WTC11 (cell line): ENCODE data around the gene OR6K6. TPM values are rescaled to one million over a fixed set of nuclear protein-coding genes. Genes with fewer than 3 reads are reported as not detected.

ENCODE experiments used
- ATAC-seq: fragments of 200-7000 bp; cut with Tn5 transposase; 2 replicates; pipeline ENCODE4 v1.10.0; 2021; ENCODE audit warnings: mild to moderate bottlenecking, moderate library complexity
- Bru-seq: library from RNA; stranded (reverse); fragments of 400-500 nt; gene quantifications from one replicate; lab custom pipeline; 2021; lab: Mats Ljungman, UMichigan
- CTCF ChIA-PET: fragments of 300-600 bp; sonication (Branson Sonifier 250); formaldehyde crosslinking; loops from one replicate; lab custom pipeline; 2021; ENCODE audit warnings: antibody characterized with exemption; lab: Charles Lee
- POLR2A ChIA-PET: fragments of 350-600 bp; sonication (Branson Sonifier 250); formaldehyde crosslinking; loops from one replicate; lab custom pipeline; 2021; ENCODE audit warnings: antibody characterized with exemption; lab: Charles Lee
- DNase-seq: peaks from one replicate; pipeline ENCODE4 v3.0.0; 2021; ENCODE audit warnings: low spot score
- H3K27ac Mint-ChIP-seq: 2 replicates; pipeline ENCODE4 v1.8.0; 2021; ENCODE audit warnings: mixed read lengths
- H3K27me3 Mint-ChIP-seq: 2 replicates; pipeline ENCODE4 v1.8.0; 2021; ENCODE audit warnings: low read depth, mild to moderate bottlenecking, moderate library complexity, mixed read lengths
- H3K36me3 Mint-ChIP-seq: 2 replicates; pipeline ENCODE4 v1.8.0; 2021; ENCODE audit warnings: mixed read lengths
- H3K4me1 Mint-ChIP-seq: 2 replicates; pipeline ENCODE4 v1.8.0; 2022; ENCODE audit warnings: mixed read lengths
- H3K4me3 Mint-ChIP-seq: 2 replicates; pipeline ENCODE4 v1.8.0; 2021; ENCODE audit warnings: mild to moderate bottlenecking, moderate library complexity, mixed read lengths
- H3K9me3 Mint-ChIP-seq: 2 replicates; pipeline ENCODE4 v1.8.0; 2021; ENCODE audit warnings: mixed read lengths
- FOXJ3 ChIP-seq: sonication (generic); formaldehyde crosslinking; IDR thresholded peaks from 2 replicates; pipeline ENCODE4 v1.9.0; 2021; ENCODE audit warnings: missing genetic modification reagents, mild to moderate bottlenecking, borderline replicate concordance
- FOXK1 ChIP-seq: sonication (generic); formaldehyde crosslinking; IDR thresholded peaks from 2 replicates; pipeline ENCODE4 v1.8.0; 2022; ENCODE audit warnings: mild to moderate bottlenecking, moderate library complexity, missing genetic modification reagents
- GTF2I ChIP-seq: fragments of 250-450 bp; sonication (Bioruptor Pico); conservative IDR thresholded peaks from 2 replicates; pipeline ENCODE4 v1.4.0; 2021; ENCODE audit warnings: mild to moderate bottlenecking
- NFE2L1 ChIP-seq: sonication (generic); formaldehyde crosslinking; IDR thresholded peaks from 2 replicates; pipeline ENCODE4 v1.8.1; 2023; ENCODE audit warnings: missing genetic modification reagents
- NR3C1 ChIP-seq: sonication (generic); formaldehyde crosslinking; conservative IDR thresholded peaks from 2 replicates; pipeline ENCODE4 v1.8.1; 2023; ENCODE audit warnings: low read depth, mild to moderate bottlenecking, missing genetic modification reagents
- TEAD4 ChIP-seq: sonication (generic); formaldehyde crosslinking; IDR thresholded peaks from 2 replicates; pipeline ENCODE4 v1.8.0; 2022; ENCODE audit warnings: mild to moderate bottlenecking, missing genetic modification reagents
- TP53 ChIP-seq: sonication (generic); formaldehyde crosslinking; IDR thresholded peaks from 2 replicates; pipeline ENCODE4 v1.8.1; 2023; ENCODE audit warnings: mild to moderate bottlenecking, missing genetic modification reagents
- ZNF121 ChIP-seq: sonication (generic); formaldehyde crosslinking; IDR thresholded peaks from 2 replicates; pipeline ENCODE4 v1.8.0; 2023; ENCODE audit warnings: missing genetic modification reagents
- ZNF423 ChIP-seq: fragments of 250-450 bp; sonication (Bioruptor Pico); IDR thresholded peaks from 2 replicates; pipeline ENCODE4 v2.1.2; 2022; ENCODE audit warnings: mild to moderate bottlenecking, moderate library complexity
- long read RNA-seq, 3 experiments: library from RNA in 1 of 3; library from capped mRNA in 1 of 3; library from polyadenylated mRNA in 1 of 3; unstranded in 2 of 3; stranded (forward) in 1 of 3; transcript quantifications; one replicate each; pipeline ENCODE4 v2.0.0, GENCODE V29; 2021
- total RNA-seq: library from RNA; stranded (reverse); gene quantifications from 3 replicates; pipeline ENCODE4 v1.2.3, GENCODE V29; 2021
- TF ChIP-seq, protein P1 (sequence below): sonication (generic); formaldehyde crosslinking; IDR thresholded peaks from 2 replicates; pipeline ENCODE4 v1.8.0; 2022; ENCODE audit warnings: mild to moderate bottlenecking, missing genetic modification reagents
- TF ChIP-seq, protein P2 (sequence below): fragments of 250-450 bp; sonication (Bioruptor Pico); IDR thresholded peaks from 2 replicates; pipeline ENCODE4 v1.9.0; 2021; ENCODE audit warnings: mild to moderate bottlenecking
- TF ChIP-seq, protein P3 (sequence below): sonication (generic); formaldehyde crosslinking; IDR thresholded peaks from 2 replicates; pipeline ENCODE4 v1.8.0; 2023; ENCODE audit warnings: missing genetic modification reagents, mild to moderate bottlenecking, borderline replicate concordance
- TF ChIP-seq, protein P4 (sequence below): sonication (generic); formaldehyde crosslinking; IDR thresholded peaks from 2 replicates; pipeline ENCODE4 v1.8.1; 2023; ENCODE audit warnings: mild to moderate bottlenecking, missing genetic modification reagents
- TF ChIP-seq, protein P5 (sequence below): fragments of 250-450 bp; sonication (Bioruptor Pico); IDR thresholded peaks from 2 replicates; pipeline ENCODE4 v1.8.0; 2021; ENCODE audit warnings: mild to moderate bottlenecking
- TF ChIP-seq, protein P6 (sequence below): fragments of 250-450 bp; sonication (Bioruptor Pico); IDR thresholded peaks from 2 replicates; pipeline ENCODE4 v2.1.2; 2022; ENCODE audit warnings: mild to moderate bottlenecking, moderate library complexity

Gene OR6K6, protein sequence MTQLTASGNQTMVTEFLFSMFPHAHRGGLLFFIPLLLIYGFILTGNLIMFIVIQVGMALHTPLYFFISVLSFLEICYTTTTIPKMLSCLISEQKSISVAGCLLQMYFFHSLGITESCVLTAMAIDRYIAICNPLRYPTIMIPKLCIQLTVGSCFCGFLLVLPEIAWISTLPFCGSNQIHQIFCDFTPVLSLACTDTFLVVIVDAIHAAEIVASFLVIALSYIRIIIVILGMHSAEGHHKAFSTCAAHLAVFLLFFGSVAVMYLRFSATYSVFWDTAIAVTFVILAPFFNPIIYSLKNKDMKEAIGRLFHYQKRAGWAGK
- total RNA-seq (not detected in 3 replicates), Bru-seq, nascent RNA (not detected)
- long read RNA-seq, experiment 1: 0 reads
- long read RNA-seq, experiment 2: 0 reads
- long read RNA-seq, experiment 3: 0 reads

DNA sequence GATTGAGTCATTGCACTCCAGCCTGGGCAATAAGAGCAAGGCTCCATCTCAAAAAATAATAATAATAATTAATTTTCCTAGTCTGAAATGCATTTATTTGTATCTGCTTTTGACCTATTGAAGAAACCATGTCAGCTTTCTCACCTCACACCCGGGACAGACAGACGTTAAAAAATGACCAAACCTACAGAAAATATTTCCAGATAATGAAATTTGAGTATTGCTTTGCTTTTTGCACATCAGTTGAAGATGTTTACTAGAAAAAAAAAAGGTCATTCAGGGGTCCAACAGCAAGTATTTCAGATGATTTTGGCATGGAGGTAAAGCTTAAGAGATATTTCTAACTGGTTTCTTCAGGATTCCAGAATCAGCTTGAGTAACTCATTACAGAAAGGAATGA, at the start of gene OR6K6:
OR6K6 (plus strand) TSS at position 301 of the 400 bp plus-strand sequence. CDS start 168 bp downstream, outside the sequence.
- Mint-ChIP-seq H3K36me3 (no peaks in the 10 kb centered on the region), H3K4me3 (no peak within 1 kb of the TSS), H3K27me3 (no peaks in the 10 kb centered on the region), H3K27ac (no peak within 1 kb of the TSS), H3K9me3 (peaks cover 11% of the 10 kb centered on the region), H3K4me1 (0 out of 2 replicates have a peak, but pooled peaks cover 6% of the 10 kb centered on the region)
- DNase-seq (no peak), ATAC-seq (no peak)
- ChIA-PET POLR2A (no interaction called here), CTCF (no interaction called here)
- TF ChIP-seq NR3C1 (no peak), FOXK1 (CRISPR knock-in tag) (no peak)
- TF ChIP-seq, protein P1, sequence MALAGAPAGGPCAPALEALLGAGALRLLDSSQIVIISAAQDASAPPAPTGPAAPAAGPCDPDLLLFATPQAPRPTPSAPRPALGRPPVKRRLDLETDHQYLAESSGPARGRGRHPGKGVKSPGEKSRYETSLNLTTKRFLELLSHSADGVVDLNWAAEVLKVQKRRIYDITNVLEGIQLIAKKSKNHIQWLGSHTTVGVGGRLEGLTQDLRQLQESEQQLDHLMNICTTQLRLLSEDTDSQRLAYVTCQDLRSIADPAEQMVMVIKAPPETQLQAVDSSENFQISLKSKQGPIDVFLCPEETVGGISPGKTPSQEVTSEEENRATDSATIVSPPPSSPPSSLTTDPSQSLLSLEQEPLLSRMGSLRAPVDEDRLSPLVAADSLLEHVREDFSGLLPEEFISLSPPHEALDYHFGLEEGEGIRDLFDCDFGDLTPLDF (CRISPR knock-in tag): no peak
- TF ChIP-seq, protein P2, sequence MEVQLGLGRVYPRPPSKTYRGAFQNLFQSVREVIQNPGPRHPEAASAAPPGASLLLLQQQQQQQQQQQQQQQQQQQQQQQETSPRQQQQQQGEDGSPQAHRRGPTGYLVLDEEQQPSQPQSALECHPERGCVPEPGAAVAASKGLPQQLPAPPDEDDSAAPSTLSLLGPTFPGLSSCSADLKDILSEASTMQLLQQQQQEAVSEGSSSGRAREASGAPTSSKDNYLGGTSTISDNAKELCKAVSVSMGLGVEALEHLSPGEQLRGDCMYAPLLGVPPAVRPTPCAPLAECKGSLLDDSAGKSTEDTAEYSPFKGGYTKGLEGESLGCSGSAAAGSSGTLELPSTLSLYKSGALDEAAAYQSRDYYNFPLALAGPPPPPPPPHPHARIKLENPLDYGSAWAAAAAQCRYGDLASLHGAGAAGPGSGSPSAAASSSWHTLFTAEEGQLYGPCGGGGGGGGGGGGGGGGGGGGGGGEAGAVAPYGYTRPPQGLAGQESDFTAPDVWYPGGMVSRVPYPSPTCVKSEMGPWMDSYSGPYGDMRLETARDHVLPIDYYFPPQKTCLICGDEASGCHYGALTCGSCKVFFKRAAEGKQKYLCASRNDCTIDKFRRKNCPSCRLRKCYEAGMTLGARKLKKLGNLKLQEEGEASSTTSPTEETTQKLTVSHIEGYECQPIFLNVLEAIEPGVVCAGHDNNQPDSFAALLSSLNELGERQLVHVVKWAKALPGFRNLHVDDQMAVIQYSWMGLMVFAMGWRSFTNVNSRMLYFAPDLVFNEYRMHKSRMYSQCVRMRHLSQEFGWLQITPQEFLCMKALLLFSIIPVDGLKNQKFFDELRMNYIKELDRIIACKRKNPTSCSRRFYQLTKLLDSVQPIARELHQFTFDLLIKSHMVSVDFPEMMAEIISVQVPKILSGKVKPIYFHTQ (CRISPR knock-in tag): no peak

DNA sequence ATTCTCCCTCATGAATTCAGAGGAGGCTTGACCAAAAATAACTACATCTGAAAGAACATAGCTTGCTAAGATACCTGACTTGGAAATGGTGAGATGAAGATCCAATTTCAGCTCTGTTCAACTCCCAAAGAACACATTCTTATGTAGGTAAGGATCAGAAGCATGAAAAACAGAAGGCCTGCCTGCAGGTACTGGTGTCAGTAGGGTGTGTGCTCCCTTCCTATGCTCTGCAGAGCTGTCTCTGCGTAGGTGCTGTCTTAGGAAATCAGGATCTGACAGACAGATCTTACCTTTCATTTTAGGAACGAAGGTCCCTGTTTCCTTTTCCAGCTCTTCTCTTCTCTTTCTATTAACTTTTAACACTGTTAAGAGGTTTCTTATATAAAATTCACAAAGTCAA, 48.4 kb upstream of the OR6K6 start:
- CTCF ChIA-PET: no interaction called here

DNA sequence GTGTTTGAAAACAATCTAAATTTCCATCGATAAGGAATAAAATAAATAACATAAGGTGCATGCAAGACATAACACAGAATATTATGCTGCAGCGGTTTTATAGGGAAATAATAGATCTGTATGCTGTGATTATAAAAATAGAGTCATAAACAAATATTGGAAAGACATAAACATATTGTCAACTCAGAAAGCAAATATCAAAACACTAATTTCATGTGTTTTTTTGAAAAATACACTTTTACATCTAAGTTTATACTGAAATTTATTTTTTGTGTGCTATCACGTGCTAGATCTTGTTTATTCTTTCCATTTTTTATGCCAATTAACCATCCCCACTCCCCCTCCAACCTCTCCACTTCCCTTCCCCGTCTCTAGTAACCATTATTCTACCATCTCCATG, 43.4 kb upstream of the OR6K6 start:
- Mint-ChIP-seq H3K27me3 (no peaks in the 10 kb centered on the region), H3K4me1 (no peaks in the 10 kb centered on the region), H3K36me3 (no peaks in the 10 kb centered on the region), H3K4me3 (no peak overlapping the region), H3K27ac (no peak overlapping the region), H3K9me3 (no peaks in the 10 kb centered on the region)
- ChIA-PET POLR2A (no interaction called here), CTCF (no interaction called here)
- TF ChIP-seq, protein P3, sequence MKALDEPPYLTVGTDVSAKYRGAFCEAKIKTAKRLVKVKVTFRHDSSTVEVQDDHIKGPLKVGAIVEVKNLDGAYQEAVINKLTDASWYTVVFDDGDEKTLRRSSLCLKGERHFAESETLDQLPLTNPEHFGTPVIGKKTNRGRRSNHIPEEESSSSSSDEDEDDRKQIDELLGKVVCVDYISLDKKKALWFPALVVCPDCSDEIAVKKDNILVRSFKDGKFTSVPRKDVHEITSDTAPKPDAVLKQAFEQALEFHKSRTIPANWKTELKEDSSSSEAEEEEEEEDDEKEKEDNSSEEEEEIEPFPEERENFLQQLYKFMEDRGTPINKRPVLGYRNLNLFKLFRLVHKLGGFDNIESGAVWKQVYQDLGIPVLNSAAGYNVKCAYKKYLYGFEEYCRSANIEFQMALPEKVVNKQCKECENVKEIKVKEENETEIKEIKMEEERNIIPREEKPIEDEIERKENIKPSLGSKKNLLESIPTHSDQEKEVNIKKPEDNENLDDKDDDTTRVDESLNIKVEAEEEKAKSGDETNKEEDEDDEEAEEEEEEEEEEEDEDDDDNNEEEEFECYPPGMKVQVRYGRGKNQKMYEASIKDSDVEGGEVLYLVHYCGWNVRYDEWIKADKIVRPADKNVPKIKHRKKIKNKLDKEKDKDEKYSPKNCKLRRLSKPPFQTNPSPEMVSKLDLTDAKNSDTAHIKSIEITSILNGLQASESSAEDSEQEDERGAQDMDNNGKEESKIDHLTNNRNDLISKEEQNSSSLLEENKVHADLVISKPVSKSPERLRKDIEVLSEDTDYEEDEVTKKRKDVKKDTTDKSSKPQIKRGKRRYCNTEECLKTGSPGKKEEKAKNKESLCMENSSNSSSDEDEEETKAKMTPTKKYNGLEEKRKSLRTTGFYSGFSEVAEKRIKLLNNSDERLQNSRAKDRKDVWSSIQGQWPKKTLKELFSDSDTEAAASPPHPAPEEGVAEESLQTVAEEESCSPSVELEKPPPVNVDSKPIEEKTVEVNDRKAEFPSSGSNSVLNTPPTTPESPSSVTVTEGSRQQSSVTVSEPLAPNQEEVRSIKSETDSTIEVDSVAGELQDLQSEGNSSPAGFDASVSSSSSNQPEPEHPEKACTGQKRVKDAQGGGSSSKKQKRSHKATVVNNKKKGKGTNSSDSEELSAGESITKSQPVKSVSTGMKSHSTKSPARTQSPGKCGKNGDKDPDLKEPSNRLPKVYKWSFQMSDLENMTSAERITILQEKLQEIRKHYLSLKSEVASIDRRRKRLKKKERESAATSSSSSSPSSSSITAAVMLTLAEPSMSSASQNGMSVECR (CRISPR knock-in tag): no peak
- TF ChIP-seq GTF2I: no peak
- TF ChIP-seq ZNF423 (CRISPR knock-in tag): no peak
- no peak for TF ChIP-seq FOXJ3 (CRISPR knock-in tag)
- TF ChIP-seq, protein P4, sequence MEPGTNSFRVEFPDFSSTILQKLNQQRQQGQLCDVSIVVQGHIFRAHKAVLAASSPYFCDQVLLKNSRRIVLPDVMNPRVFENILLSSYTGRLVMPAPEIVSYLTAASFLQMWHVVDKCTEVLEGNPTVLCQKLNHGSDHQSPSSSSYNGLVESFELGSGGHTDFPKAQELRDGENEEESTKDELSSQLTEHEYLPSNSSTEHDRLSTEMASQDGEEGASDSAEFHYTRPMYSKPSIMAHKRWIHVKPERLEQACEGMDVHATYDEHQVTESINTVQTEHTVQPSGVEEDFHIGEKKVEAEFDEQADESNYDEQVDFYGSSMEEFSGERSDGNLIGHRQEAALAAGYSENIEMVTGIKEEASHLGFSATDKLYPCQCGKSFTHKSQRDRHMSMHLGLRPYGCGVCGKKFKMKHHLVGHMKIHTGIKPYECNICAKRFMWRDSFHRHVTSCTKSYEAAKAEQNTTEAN (CRISPR knock-in tag): no peak
- TF ChIP-seq NFE2L1 (CRISPR knock-in tag): no peak
- TF ChIP-seq ZNF121 (CRISPR knock-in tag): no peak
- TF ChIP-seq NR3C1: no peak
- TF ChIP-seq TP53: no peak
- DNase-seq (no peak), ATAC-seq (no peak)

More for the DNA sequence above, 48.4 kb upstream of the OR6K6 start:
- Mint-ChIP-seq H3K27ac (no peak overlapping the region), H3K9me3 (no peaks in the 10 kb centered on the region), H3K36me3 (no peaks in the 10 kb centered on the region), H3K4me3 (no peak overlapping the region), H3K27me3 (no peaks in the 10 kb centered on the region), H3K4me1 (0 out of 2 replicates have a peak, but pooled peaks cover 4% of the 10 kb centered on the region)
- DNase-seq (no peak), ATAC-seq (peak; percentile 53; the same call in 1 of the 2 replicates)
- POLR2A ChIA-PET: no interaction called here
- TF ChIP-seq TEAD4 (CRISPR knock-in tag): no peak
- TF ChIP-seq, protein P5, sequence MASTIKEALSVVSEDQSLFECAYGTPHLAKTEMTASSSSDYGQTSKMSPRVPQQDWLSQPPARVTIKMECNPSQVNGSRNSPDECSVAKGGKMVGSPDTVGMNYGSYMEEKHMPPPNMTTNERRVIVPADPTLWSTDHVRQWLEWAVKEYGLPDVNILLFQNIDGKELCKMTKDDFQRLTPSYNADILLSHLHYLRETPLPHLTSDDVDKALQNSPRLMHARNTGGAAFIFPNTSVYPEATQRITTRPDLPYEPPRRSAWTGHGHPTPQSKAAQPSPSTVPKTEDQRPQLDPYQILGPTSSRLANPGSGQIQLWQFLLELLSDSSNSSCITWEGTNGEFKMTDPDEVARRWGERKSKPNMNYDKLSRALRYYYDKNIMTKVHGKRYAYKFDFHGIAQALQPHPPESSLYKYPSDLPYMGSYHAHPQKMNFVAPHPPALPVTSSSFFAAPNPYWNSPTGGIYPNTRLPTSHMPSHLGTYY: no peak
- TF ChIP-seq, protein P6, sequence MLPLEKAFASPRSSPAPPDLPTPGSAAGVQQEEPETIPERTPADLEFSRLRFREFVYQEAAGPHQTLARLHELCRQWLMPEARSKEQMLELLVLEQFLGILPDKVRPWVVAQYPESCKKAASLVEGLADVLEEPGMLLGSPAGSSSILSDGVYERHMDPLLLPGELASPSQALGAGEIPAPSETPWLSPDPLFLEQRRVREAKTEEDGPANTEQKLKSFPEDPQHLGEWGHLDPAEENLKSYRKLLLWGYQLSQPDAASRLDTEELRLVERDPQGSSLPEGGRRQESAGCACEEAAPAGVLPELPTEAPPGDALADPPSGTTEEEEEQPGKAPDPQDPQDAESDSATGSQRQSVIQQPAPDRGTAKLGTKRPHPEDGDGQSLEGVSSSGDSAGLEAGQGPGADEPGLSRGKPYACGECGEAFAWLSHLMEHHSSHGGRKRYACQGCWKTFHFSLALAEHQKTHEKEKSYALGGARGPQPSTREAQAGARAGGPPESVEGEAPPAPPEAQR (CRISPR knock-in tag): no peak
- TF ChIP-seq, protein P1 (CRISPR knock-in tag): no peak
